Endometrium (tissue), 2 donors: ENCODE results near the gene CIB4.

ENCODE experiments used
- FAIRE-seq: peaks from 2 replicates; lab custom pipeline; 2012; peaks lifted over from hg19 to GRCh38; lab: Jason Lieb, UNC
- donor health status: control.
- donor health status: control.

The CIB4 gene

DNA sequence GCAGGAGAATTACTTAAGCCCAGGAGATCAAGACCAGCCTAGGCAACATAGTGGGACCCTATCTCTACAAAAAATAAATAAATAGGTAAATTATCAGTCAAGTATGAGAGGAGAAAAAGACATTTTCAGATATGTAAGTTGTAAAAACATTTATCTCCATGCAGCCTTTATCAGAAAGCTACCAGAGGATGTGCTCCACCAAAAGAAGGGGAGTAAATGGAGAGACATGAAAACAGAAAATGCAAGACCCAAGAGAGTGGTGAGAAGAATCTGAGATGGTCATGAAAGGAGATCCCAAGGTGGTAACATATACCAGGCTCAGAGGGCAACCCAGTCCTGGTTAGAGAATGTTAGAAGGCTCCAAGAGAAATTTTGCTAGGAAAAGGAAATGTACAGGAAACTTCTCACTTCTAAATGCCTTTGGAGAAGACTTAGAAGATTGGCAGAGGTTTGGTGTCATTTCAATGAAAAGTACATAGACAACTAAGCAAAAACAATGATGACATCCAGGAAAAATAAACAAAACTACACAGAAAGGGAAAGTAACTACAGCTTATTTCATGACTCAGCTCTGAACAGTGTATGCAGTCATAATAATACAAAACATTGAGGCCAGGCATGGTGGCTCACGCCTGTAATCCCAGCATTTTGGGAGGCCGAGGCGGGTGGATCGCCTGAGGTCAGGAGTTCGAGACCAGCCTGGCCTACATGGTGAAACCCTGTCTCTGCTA, 19.5 kb downstream of the CIB4 start:
- no peak for FAIRE-seq

DNA sequence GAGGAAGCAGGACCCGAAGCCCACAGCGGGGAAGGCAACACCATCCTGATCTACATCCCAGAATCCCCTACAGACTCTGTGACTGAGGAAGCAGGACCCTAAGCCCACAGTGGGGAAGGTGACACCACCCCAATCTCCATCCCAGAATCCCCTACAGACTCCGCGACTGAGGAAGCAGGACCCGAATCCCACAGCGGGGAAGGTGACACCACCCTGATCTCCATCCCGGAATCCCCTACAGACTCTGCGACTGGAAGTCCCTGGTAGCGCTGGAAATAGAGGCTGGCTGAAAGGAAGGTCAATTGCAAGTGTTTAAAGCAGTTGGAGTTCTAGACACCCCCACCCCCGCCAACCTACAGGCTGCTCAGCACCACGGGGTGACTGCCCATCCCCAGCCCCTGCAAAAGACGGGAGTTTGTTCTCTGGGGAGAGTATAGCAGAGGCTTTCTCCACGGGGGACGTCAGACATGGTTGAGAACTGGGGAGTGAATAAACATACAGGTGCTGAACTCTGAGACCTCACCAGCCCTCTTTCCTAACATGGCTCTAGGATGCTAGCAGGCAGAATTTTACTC, 21.0 kb downstream of the CIB4 start:
- FAIRE-seq, result no peak

DNA sequence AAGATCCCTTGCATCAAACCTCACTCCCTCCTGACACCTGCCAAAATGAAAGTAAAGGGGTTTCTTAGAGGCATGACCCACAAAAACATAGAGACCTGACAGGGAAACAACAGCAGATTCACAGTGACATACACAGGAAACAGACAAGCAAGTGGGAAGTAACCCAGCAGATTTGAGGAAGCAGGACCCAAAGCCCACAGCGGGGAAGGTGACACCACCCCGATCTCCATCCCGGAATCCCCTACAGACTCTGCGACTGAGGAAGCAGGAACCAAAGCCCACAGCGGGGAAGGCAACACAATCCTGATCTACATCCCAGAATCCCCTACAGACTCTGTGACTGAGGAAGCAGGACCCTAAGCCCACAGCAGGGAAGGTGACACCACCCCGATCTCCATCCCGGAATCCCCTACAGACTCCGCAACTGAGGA, 21.6 kb downstream of the CIB4 start:
- no peak for FAIRE-seq

DNA sequence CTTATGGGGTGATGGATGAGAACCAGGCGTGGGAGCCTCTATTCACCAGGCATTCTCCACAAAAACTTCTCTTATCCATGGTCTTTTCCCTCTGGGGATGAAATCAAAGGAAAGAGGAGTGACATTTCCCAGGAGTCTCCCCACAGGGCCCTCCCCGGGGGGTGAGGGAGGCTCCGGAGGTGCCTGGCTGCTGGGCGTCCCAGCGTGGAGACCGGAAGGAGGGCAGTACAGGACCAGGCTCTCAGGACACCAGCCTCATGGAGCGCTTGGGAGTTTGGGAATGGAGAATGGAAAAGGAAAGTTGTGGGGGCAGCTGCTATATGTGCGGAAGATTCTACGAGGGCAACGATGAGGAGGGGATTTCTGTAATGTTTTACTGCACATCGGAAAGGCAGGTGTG, 22.1 kb downstream of the CIB4 start:
- FAIRE-seq, result no peak

DNA sequence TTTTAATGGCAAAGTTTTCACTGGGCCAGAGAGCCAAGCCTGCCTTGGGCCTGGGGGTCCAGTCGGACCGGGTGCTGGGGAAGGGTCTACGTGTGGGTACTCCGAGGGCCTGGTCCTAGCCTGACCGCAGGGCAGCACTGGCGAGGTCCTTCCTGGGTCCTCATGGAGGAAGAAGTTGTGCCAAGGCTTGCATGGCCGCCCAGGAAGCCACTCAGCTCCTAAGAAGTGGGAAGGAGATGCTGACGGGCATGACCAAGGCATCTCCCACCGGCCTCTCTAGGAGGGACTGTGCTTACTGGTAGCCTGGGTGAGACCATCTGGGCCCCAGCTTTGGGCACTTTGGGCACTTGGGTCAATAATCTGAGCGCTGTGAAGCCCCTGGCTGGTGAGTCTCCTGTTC, 22.6 kb downstream of the CIB4 start:
- FAIRE-seq, result no peak

GRCh38 chr2:26617588-26618083, 23.5 kb downstream of the CIB4 start:
- no peak for FAIRE-seq

GRCh38 chr2:26616706-26617587, 24.2 kb downstream of the CIB4 start:
- no peak for FAIRE-seq

DNA sequence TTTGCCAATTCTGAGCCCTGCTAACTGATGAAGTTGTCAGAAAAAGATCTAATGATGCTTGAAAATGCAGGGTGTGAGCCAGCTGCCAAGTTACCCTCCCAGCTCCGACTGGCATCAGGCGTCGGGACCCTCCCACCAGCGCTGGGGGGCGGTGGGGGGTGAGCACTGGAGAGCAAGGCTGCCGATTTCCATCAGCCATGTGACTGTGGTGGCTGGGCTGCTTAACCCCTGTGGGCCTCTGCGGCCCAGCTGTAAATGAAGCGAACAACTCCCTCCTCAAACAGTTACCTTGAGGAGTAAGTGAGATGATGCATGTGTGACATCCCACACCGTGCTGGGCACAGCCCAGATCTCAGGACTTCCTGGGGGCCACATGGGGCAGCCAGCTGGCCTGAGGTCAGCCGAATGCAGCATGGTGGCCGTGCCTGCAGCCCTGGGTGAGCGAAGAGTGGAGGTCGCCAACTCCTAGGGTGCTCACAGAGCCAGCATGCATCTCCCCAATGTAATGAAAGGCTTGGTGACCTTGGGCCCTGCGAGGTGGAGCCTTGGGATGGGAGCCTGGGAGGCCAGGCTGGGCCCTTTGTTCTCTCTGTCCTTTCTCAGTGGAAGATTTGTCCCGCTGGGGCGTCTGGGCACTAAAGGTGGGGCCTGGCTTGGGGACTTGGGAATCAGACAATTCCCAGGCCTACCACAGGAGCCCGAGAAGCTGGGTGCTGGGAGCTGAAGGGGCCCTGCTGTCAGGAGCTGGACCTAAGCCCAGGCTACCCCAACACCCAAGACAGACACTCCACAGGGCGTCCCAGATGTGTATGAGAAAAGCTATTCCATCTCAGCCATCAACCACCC, 25.1 kb downstream of the CIB4 start:
- FAIRE-seq, result no peak

- FAIRE-seq, result no peak
Measured at GRCh38 chr2:26615336-26615859, 25.8 kb downstream of the CIB4 start.

GRCh38 chr2:26614216-26615138, 26.7 kb downstream of the CIB4 start:
- no peak for FAIRE-seq

- no peak for FAIRE-seq
Measured at GRCh38 chr2:26613241-26614215, 27.6 kb downstream of the CIB4 start.

- no peak for FAIRE-seq
Measured at GRCh38 chr2:26612522-26613240, 28.5 kb downstream of the CIB4 start.

- no peak for FAIRE-seq
Measured at GRCh38 chr2:26612034-26612433, 29.1 kb downstream of the CIB4 start.

- FAIRE-seq, result no peak
Measured at GRCh38 chr2:26610504-26611335, 30.4 kb downstream of the CIB4 start.

DNA sequence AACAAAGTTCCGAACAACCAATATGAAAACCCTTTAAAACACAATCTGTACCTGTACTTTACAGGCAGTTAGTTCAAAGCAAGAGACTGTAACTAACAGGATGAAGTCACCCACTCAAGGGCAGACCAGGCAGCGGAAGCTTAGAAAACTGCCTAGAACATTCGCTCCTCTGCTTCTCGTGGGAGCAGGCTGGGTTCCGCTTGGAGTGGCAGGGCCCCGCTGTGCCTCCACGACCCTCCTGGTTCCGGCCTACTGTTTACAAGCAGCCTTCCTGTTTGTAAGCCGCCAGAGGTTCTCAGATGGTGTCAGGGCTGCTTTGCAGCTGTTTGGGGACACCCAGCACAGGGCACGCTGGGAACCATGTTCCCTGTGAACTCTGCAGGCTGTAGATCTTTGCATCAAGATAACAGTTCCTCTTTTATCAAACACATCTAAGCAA, 31.3 kb downstream of the CIB4 start:
- FAIRE-seq, result no peak

GRCh38 chr2:26609205-26609631, 31.9 kb downstream of the CIB4 start:
- no peak for FAIRE-seq

GRCh38 chr2:26608557-26608956, 32.6 kb downstream of the CIB4 start:
- FAIRE-seq, result no peak

DNA sequence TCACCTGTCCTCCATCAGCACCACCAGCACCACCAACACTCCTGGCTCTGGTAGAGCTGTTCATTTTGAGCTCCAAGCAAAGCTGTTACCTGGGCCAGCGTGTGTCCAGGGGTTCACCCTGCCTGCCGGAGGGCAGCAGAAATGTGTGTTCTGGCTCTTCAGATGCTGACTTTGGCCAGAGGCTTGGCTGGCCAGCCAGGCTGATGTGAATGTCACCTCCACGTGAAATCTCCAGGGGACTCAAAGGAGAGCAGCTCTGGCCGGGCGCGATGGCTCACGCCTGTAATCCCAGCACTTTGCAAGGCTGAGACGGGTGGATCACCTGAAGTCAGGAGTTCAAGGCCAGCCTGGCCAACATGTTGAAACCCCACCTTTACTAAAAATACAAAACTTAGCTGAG, 33.5 kb downstream of the CIB4 start:
- FAIRE-seq, result no peak
